ENCODE measurements around the gene CEP89.
"Not testable (repeated sequence)": the region's sequence is repeated elsewhere in the genome, so short reads cannot be mapped to it uniquely, and the experiment has no call there.

CEP89 gene

DNA sequence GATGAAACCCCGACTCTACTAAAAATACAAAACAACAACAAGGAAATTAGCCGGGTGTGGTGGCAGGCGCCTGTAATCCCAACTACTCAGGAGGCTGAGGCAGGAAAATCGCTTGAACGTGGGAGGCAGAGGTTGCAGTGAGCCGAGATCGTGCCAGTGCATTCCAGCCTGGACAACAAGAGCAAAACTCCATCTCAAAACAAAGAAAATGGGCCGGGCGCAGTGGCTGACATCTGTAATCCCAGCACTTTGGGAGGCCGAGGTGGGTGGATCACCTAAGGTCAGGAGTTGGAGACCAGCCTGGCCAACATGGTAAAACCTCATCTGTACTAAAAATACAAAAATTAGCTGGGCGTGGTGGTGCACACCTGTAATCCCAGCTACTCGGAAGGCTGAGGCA lies 139.7 kb downstream of the CEP89 start:
- not testable (repeated sequence) for DNase-seq (ENCODE audit: low read depth)

DNA sequence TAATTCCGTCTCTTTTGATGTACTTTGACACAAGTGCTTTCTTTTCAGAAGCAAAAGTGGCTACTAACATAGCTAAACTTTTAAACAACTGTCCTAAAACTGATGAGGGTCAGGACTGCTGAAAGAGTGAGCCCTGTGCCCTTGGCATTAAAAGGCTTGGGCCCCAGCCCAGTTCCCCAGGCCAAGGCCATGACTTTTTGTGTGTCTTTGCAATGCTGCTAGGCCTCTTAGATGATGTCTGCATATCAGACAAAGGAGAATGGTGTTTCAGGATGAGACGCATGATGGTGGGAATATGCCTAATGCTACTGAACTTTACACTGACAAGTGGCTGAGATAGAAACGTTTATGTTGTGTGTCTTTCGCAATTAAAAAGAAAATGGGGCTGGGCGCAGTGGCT lies 140.1 kb downstream of the CEP89 start:
- DNase-seq (ENCODE audit: low read depth): no peak

DNA sequence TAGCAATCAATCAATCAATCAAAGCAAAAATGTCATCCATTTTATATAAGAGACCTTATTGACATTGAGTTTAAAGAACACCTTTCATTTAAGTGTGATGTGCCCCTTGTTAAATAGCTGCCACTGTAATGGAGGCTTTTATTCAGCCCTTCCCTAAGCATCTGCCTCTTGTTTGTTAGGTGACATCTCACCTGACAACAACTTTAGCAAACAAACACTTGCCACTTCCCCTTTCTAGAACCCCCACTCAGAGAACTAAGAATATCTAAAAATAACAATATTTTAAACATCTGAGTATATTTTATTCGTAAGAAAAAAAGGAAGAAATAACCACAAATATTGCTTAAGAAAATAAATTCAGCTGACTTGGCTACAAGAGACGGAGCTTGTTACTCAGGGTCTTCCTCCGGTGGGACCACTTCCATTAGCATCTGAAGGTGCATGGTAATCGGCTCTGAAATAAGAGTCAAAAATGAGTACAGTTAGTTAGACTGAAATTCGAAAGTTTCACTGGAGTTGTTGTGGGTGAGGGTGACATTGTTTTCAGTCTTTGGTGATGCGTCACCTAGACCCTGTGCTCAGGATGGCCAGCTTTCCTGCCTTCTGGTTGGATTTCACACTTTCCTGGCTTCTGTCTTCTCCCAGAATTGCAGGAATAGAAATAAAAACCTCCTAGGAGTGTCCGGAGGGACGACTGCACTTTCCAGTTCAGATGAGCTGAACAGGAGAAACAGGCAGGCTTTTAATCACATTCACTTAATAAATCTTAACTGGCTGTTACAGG lies 141.3 kb downstream of the CEP89 start:
- DNase-seq (ENCODE audit: low read depth): no peak

DNA sequence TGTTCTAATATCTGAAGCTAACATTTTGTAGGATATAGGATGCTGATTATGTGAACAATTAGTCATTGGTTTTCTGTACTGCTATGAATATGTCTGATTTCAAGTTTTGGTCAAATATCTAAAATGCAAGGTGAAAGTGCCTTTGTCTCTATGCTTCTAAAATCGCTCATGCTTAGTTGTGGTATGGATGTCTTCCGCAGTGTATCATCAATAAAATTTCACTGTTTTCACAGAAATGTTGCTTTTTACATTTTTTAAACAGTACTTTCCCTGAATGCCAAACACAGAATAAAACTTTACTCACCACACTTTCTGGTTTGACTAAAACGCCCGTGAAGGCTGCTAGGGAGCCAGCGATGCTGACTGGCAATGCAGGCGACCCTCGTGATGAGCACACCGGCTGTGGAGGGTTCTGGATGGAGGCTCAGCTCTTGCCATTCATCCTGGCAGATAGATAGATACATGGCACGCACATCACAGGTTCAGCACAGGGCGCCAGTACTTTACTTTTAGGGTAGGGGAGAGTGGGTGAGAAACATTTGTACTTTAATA lies 142.3 kb downstream of the CEP89 start:
- no peak for DNase-seq (ENCODE audit: low read depth)

DNA sequence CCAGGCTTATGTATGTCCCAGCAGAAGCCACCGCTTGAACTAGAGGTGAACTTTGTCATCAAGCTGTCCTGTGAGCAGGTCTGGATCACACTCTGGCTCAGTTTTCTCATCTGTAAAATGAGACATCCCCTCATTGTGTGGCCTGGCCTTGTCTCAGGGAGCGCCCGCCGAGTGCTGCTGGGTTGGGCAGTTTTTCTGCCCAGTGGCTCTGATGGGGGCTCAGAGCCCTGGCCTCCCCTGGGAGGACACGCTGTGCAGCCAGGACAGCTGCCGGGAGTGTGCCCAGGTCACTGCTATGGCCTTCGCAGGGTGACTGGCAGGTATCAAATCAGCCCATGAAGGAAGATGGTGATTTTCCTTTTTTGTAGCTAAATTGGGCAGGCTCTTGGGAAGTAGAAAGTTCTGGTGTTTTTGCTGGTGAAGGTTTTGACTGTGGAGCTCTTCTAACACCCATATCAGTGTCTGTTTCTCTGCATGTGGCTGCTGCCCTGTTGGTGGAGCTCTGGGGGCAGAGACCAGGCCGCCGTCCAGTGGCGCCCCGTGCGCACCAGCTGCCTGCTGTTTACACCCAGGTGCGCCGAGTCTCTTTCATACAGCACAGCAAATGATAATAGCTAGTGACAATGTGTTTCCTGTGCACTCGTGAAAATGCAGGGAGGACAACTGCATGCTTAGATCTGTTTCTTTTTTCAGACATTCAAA lies 143.0 kb downstream of the CEP89 start:
- DNase-seq (ENCODE audit: low read depth): no peak

DNA sequence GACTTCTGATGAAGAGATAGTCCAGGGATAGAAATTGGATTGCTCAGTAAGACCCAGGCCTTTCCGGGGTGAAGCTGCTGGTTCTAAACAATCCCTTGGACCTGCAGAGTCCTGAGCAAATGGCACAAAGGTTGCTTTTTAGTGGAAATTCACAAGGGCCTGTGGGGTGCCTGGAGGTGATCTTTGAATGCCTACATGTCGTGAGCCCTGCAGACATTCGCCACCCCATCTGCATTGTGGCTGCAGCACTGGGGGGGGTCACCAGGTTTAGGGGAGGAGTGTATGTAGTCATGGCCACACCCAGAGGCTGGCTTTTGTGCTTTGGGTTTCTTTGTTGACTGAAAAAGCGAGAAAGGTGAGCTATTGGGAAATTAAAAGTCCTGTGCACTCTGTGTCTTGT lies 143.6 kb downstream of the CEP89 start:
- DNase-seq (ENCODE audit: low read depth): no peak

All from activated gamma-delta T cell treated with anti-CD3 and anti-CD28 coated beads, Interleukin-2, amount 50 U/mL, for 16 hours (primary cell).